NCI-H446 (cell line): Measurements from ENCODE around the gene FXYD4.
A peak's percentile ranks its signal among the peaks of the same experiment; 100 is the strongest.

Experiments
- DNase-seq, 2 experiments: peaks; one replicate each; lab custom pipeline; 2025; lab: John Stamatoyannopoulos, UW

The FXYD4 gene

DNA sequence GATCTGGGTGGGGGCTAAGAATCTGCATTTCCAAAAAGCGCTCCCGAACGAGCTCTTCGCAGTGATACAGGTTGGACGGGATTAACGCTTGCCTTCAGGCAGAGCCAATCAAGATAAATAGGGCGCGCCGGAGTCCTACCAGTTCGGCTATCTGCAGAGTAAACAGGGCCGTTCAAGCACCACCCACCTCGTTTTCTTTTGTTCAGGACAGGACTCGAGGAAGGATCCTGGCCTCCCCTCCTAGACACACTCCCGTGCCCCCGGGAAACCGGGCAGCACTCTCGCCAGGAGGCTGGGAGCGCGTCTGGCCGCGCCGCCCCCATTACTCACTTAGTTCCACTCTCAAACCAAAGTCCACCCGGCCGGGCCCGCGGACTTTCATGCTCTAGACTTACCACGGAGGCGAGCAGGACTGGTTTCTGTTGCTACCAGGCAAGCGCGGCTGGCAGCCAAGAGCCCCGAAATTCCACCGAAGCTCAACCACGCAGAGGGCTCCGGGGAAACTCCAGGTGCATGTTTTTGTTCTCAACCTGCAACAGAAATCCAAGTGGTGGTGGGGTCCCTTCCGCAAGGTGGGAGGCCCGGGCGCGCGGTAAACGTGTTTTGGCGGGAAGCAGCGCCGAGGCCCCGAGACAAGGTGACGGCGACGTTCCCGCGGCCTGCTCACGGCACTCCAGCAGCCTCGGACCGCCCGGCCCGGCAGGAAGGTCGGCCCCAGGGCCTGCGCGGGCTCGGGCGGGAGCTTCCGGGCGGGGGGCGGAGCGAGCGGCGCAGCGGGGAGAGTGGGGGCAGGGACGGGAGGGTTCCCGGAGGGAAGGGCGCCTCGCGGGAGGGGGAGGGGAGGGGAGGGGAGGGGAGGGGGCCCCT, 24.9 kb downstream of the FXYD4 start:
- DNase-seq: peak in 1 of 2 experiments; percentile 70

DNA sequence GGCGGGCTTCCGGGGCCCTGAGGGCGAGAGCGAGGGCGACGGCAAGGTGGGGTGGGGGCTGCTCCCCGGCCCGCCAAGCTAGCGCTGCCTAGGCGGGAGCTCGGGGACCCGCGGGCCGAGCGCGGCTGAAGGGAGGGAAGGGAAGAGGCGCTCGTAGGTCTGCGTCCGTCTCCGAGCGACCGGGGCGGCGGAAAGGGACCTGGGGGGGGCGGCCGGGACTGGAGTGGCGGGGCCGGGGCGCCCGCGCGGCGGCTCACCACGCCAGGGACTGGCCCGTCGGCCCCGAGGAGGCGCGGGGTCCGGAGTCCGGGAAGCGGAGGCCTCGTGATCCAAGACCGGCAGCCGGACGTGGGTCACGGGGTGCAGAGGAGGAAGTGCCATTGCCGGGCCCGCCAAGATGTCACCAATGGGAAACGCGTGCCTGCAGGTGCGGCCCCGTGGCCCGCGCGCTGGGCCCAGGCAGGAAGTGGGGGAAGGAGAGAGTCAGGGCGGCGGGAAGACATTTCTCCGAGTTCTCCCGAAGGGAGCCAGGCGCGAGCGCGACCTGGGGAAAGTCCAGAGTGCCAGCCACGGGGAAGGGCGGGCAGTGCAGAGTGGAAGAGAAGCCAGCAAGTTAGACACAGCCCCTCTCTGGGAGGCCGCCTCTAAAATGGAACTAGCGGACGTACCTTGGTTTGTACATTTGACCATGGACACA, 25.6 kb downstream of the FXYD4 start:
- peak in 1 of 2 experiments; percentile 81 for DNase-seq

- DNase-seq: no peak
Measured at GRCh38 chr10:43398939-43399319, 27.5 kb downstream of the FXYD4 start.

DNA sequence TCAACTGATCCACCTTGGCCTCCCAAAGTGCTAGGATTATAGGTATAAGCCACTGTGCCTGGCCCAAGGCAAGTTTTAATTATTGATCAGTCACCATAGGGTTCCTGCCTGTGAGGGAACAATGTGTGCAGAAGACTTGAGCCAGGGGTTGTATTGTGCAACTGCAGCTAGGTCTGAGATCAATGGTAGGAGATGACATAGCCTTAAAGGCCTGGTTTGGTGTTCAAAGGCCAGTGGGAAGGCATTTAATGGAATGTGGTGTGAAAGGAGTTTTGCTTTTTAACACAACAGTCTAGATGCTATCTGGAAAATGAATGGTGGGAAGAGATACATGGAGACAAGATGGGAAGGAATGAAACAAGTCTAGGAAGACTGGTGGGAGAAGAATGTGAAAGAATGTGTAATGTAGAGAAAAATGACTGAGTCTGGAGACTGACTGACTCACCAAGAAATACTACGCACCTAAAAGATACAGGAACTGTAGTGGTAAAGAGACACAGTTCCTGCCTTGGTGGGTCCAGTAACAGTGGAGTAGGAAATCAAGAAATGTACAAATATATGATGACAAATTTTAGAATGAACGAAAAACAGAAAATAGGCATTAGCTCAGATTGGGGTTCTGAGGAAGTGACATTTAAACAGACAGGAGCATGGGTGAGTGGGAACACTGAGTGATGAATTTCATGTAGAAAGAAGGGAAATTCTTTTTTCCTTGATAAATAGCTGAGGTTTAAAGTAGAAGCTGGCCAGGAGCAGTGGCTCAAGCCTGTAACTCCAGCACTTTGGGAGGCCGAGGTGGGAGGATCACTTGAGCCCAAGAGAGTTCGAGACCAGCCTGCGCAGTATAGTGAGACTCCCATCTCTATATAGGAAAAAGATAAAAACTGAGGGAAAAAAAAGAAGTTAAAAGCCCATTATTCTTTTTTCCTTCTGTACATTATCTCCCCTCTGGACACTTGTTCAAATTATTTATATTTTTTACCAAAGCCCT, 28.2 kb downstream of the FXYD4 start:
- DNase-seq: no peak

DNA sequence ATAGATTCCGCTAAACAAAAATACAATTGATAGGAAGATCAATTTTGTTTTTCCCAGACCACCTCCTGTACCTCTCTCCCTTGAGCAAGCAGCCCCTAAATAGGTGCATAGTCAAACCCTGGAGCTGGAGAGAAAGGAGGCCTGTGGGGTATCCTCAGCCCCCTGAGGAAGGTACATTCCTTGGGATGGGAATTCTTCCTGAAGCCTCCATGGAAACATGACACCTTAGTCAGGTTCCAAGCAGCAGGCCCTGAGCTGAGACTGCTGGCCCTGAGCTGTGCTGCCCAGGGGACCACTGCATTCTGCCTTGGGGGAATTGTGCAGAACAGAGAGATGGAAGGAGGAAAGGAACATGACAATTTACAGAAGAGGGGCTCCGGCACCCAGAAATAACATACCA, 30.2 kb downstream of the FXYD4 start:
- no peak for DNase-seq

DNA sequence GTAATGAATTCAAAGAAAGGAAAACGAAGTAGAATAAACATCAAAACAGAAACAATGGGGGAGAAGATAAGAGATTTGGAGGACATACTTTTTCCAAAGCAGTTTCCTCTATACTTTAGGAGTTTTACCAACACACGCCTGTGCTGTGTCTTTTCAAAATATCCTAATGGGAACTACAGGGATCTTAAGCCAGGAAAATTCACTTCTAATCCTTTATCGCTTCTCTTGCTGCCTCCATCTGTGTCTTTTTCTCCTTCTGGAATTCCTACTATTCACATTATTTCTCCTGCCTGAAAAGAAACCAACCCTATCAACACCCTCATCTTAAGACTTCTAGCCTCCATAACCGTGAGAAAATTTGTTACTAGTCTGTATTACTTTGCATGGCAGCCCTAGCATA, 30.7 kb downstream of the FXYD4 start:
- no peak for DNase-seq

GRCh38 chr10:43402880-43403452, 31.5 kb downstream of the FXYD4 start:
- DNase-seq: no peak

DNA sequence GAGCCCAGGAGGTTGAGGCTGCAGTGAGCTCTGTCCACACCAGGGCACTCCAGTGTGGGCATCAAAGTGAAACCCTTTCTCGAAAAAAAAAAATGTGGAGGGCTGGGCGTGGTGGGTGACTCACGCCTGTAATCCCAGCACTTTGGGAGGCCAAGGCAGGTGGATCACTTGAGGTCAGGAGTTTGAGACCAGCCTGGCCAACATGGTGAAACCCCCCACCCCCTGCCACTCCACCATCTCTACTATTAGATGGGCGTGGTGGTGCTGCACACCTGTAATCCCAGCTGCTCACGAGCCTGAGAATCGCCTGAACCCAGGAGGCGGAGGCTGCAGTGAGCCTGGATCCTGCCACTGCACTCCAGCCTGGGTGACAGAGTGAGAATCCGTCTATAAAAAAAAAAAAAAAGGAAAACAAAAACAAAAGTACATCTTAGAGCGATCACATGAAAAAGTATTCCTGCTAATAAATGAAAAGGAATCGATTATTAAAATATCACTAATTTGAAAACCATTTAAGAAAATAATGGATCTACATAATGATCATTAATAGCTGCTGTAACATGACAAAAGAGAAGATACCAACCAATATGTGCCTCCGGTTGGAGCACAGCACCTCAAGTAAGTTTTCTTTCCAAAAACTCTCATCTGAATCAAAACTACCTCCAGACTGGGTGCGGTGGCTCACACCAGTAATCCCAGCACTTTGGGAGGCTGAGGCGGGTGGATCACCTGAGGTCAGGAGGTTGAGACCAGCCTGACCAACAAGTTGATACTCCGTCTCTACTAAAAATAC, 32.7 kb downstream of the FXYD4 start:
- no peak for DNase-seq

DNA sequence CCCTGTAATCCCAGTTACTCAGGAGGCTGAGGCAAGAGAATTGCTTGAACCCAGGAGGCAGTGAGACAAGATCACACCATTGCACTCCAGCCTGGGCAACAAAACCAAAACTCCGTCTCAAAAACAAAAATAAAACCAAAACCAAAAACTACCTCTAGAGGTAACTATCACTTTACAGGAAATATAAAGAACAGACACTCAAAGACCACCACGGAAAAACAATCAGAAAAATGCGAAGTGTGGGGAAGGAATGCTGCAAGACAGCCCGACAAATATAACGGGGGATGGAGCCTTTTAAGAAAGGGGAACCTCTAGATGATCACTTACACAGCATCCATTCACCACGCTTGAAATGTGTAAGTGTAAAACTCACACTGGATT, 33.3 kb downstream of the FXYD4 start:
- no peak for DNase-seq

DNA sequence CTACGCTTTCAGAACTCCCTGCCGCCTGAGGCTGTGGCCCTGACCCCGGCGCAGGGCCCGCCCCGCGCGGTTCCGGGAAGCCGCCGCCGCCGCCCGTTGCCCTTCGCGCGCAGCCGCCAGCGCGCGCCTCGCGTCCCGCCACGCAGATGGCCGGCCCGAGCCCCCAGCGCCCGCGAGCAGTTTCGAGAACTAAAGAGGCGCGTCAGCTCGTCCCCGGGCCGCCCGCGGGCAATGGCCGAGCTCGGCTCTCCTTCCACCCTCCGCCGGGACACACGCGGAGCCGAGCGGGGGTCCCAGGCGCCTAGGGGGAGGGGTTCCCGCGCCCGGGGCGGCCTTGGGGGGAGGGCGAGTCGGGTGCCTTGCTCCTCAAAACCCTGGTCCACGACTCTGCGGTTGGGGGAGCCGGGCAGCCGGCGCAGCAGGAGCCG, 35.7 kb downstream of the FXYD4 start:
- DNase-seq: peak in 1 of 2 experiments; percentile 45

DNA sequence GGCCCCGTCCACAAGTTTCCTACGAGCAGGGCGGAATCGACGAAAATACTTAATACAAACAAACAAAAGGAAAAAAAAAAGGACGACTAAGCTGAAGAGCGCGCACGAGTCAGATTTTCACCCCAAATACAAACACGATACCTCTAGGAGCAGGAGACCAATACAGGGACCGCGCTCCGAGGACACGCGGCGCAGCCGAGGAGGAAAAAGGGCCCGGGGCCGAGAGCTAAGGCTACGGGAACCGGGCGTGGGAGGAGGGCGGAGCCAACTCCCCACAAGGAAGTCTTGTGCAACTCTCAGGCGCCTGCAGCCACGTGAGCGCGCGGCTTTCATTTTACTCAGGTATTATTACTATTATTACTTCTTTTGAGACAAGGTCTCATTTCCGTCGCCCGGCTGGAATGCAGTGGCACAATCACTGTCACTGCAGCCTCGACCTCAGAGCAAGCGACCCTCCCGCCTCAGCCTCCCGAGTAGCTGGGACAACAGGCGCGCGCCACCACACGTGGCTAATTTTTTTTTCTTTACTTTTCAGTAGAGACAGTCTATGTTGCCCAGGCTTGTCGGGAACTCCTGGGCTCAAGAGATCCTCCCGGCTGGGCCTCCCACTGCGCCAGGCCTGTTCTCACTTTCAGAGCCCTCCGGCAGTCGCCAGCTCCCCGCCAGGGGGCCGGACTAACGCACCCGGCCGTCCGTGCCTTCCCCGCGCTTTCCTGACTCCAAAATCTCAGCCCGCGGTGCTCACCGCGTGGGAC, 36.3 kb downstream of the FXYD4 start:
- peak; percentile 21 to 62 for DNase-seq

DNA sequence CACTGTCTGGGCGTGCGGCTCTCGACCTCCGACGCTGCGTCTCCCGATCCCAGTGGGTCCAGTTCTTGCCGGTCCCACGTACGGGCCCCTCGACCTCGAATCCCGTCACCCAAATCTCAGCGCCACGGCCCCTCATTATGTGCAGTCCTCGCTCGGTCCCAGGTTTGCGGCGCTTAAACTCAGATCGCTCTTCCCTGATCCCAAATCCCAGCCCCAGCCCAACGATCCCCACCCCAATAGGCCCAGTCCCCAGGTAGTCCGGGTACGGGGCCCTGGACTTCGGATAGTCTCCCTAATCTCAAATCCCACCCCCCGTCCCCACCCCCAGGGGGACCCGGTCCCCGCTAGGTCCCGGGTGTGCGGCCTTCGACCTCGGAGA, 36.9 kb downstream of the FXYD4 start:
- DNase-seq: no peak

GRCh38 chr10:43408710-43409384, 37.4 kb downstream of the FXYD4 start, which contains the start of gene HNRNPF:
Gene HNRNPF, minus strand, starts transcription at chr10:43409186. Its CDS starts 21,302 bp downstream, at chr10:43387884.
- peak; percentile 78 to 88 for DNase-seq

DNA sequence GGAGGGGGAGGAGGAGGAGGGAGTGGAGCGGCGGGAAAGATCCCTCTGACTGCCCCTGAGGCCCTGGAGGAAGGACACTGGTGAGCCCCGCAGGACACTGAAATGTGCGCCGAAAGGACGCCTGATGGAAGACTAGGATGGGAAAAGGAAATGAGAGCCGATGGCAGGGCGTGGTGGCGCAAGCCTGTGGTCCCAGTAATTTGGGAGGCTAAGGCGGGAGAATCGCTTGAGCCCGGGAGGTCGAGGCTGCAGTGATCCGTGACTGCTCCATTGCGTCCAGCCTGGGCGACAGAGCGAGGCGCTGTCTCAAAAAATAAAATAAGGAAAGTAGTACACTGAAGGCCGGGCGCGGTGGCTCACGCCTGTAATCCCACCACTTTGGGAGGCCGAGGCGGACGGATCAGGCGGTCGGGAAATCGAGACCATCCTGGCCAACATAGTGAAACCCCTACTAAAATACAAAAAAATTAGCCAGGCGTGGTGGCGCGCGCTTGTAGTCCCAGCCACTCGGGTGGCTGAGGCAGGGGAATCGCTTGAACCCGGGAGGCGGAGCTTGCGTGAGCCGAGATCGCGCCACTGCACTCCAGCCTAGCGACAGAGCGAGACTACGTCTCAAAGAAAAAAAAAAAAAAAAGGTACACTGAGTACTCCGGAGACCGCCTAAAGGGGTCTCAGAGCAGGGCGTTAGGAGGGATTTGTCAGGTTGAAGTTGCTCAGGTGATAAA, 38.1 kb downstream of the FXYD4 start:
- no peak for DNase-seq

DNA sequence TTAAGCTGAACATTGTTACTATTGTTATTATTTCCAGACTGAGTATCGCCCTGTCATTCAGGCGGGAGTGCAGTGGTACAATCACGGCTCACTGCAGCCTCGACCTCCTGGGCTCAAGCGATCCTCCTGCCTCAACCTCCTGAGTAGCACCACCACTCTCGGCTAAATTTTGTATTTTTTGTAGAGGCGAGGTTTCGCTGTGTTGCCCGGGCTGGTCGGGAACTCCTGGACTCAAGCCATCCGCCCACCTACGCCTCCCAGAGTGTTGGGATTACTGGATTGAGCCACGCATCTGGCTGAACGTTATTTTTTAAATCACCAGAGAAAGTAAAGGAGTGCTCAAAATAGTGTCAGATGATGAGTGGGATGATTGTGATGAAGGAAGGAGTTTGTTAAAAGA, 38.9 kb downstream of the FXYD4 start:
- no peak for DNase-seq

DNA sequence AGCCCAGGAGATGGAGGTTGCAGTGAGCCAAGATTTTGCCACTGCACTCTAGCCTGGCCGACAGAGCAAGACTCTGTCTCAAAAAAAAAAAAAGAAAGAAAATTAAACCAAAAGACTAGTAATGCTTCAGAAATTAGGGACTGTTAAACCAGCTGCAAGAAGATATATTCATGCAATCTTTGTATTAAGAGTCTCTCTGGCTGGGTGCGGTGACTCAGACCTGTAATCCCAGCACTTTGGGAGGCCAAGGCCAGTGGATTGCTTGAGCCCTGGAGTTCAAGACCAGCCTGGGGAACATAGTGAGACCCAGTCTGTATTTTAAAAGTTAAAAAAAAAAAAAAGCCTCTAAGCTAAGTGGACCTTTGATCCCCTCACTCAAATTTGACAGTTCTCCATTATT, 40.1 kb downstream of the FXYD4 start:
- DNase-seq: no peak

DNA sequence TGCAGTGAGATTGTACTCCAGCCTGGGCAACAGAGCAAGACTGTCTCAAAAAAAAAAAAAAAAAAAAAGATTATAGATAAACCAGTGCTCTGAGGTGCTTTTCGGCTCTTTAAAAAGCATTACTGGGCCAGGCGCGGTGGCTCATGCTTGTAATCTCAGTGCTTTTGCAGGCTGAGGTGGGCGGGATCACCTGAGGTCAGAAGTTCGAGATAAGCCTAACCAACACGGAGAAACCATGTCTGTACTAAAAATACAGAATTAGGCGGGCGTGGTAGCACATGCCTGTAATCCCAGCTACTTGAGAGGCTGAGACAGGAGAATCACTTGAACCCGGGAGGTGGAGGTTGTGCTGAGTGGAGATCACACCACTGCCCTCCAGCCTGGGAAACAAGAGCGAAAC, 44.1 kb downstream of the FXYD4 start:
- DNase-seq: no peak

DNA sequence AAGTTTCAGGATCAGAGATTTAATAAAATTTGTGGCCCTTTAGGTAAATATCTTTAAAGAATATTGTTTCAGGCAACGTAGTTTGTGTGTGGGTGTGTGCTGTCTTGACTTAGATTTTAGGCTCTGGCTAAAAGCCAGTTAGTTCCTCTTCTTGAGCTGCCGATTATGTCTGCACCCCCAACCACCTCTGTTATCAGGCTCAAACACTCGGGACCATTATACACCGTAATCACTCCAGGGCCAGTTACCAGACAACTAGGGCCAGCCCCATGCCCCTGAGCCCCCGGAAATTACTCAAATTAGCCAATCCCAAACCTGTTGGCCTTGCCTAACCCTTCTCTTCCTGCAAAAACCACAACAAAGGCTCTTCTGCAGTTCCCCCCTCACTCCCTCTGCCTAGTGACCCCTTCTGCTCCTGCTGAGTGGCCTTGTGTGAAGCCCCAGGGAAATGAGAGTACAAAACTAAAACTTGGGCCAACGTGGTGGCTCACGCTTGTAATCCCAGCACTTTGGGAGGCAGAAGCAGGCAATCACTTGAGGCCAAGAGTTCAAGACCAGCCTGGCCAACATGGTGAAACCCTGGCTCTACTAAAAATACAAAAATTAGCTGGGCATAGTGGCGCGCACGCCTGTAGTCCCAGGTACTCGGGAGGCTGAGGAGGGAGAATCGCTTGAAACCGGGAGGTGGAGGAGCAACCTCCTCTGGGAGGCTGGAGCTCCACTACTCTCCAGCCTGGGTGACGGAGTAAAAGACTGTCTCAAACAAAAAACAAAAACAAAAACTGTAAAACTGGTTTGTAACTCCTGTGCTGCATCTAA, 46.7 kb downstream of the FXYD4 start:
- DNase-seq: no peak
